Trophoblast cell (in vitro differentiated cells and primary cell): ENCODE results near the gene IQSEC1.

Experiments
- DNase-seq, 2 donors: peaks; one replicate each; pipeline ENCODE4 v3.0.0-alpha.2; 2016
- H2AFZ ChIP-seq: 2 replicates; pipeline ENCODE4 v1.6.1; 2013; ENCODE audit warnings: low read length, moderate library complexity, mild to moderate bottlenecking; ENCODE audit not compliant: insufficient read depth, poor library complexity
- H2AK5ac ChIP-seq: 2 replicates; pipeline ENCODE4 v1.6.1; 2013; ENCODE audit warnings: mild to moderate bottlenecking, low read length
- H2BK120ac ChIP-seq: 2 replicates; pipeline ENCODE4 v1.6.1; 2013; ENCODE audit warnings: low read length, mild to moderate bottlenecking, moderate library complexity; ENCODE audit not compliant: insufficient read depth, poor library complexity
- H2BK12ac ChIP-seq: 2 replicates; pipeline ENCODE4 v1.6.1; 2013; ENCODE audit warnings: mild to moderate bottlenecking, low read length, moderate library complexity
- H2BK5ac ChIP-seq: 2 replicates; pipeline ENCODE4 v1.6.1; 2013; ENCODE audit warnings: low read length, low read depth, moderate library complexity, mild to moderate bottlenecking; ENCODE audit not compliant: poor library complexity
- H3K14ac ChIP-seq: 2 replicates; pipeline ENCODE4 v1.6.1; 2013; ENCODE audit warnings: mild to moderate bottlenecking, low read length
- H3K18ac ChIP-seq: 2 replicates; pipeline ENCODE4 v1.6.1; 2013; ENCODE audit warnings: mild to moderate bottlenecking, low read length
- H3K23ac ChIP-seq: 2 replicates; pipeline ENCODE4 v1.6.1; 2013; ENCODE audit warnings: low read length
- H3K27ac ChIP-seq: 2 replicates; pipeline ENCODE4 v1.5.1; 2013; ENCODE audit warnings: low read depth, mild to moderate bottlenecking, inconsistent platforms, low read length, moderate library complexity
- H3K27me3 ChIP-seq: 2 replicates; pipeline ENCODE4 v1.6.1; 2013; ENCODE audit warnings: inconsistent platforms, mild to moderate bottlenecking, low read length, moderate library complexity; ENCODE audit not compliant: insufficient read depth
- H3K36me3 ChIP-seq, 2 experiments: 1 replicate in 1 of 2; 2 replicates in 1 of 2; pipeline ENCODE4 v1.6.1; 2013; ENCODE audit warnings: low read length in 2 of 2, mild to moderate bottlenecking in 2 of 2, moderate library complexity in 1 of 2; ENCODE audit not compliant: insufficient read depth in 2 of 2, control insufficient read depth in 1 of 2
- H3K4ac ChIP-seq: 2 replicates; pipeline ENCODE4 v1.6.1; 2013; ENCODE audit warnings: low read depth, mild to moderate bottlenecking, low read length, moderate library complexity
- H3K4me1 ChIP-seq, 2 experiments: 1 replicate in 1 of 2; 2 replicates in 1 of 2; pipeline ENCODE4 v1.6.1; 2013; ENCODE audit warnings: low read length in 2 of 2, mild to moderate bottlenecking in 2 of 2, moderate library complexity in 1 of 2; ENCODE audit not compliant: insufficient read depth in 2 of 2, control insufficient read depth in 1 of 2
- H3K4me2 ChIP-seq: 2 replicates; pipeline ENCODE4 v1.6.1; 2013; ENCODE audit warnings: inconsistent platforms, mild to moderate bottlenecking, low read length, moderate library complexity
- H3K4me3 ChIP-seq: 2 replicates; pipeline ENCODE4 v1.5.1; 2013; ENCODE audit warnings: mild to moderate bottlenecking, low read depth, low read length, inconsistent platforms
- H3K79me1 ChIP-seq: one replicate; pipeline ENCODE4 v1.6.1; 2013; ENCODE audit warnings: low read length
- H3K79me2 ChIP-seq: 2 replicates; pipeline ENCODE4 v1.6.1; 2013; ENCODE audit warnings: low read length, mild to moderate bottlenecking; ENCODE audit not compliant: control insufficient read depth, insufficient read depth, poor library complexity
- H3K9ac ChIP-seq: 2 replicates; pipeline ENCODE4 v1.6.1; 2013; ENCODE audit warnings: mild to moderate bottlenecking, low read length
- H3K9me3 ChIP-seq: 2 replicates; pipeline ENCODE4 v1.6.1; 2013; ENCODE audit warnings: low read depth, mild to moderate bottlenecking, control low read depth, inconsistent platforms, low read length; ENCODE audit not compliant: insufficient read depth
- H4K12ac ChIP-seq: 2 replicates; pipeline ENCODE4 v1.6.1; 2013; ENCODE audit warnings: low read depth, mild to moderate bottlenecking, low read length, moderate library complexity
- H4K8ac ChIP-seq: 2 replicates; pipeline ENCODE4 v1.6.1; 2013; ENCODE audit warnings: low read depth, mild to moderate bottlenecking, low read length, moderate library complexity
- H4K91ac ChIP-seq: one replicate; pipeline ENCODE4 v1.6.1; 2013; ENCODE audit warnings: low read depth, mild to moderate bottlenecking, low read length, moderate library complexity
- WGBS: extraction: QIAGEN DNeasy Blood & Tissue Kit; methylation state at CpG from one replicate; pipeline ENCODE4 v1.1.7; 2013; ENCODE audit warnings: missing lambda C conversion rate; ENCODE audit not compliant: insufficient read length, insufficient coverage; ENCODE audit errors: extremely low coverage; 5-methylcytosine and 5-hydroxymethylcytosine counted together

Gene IQSEC1

DNA sequence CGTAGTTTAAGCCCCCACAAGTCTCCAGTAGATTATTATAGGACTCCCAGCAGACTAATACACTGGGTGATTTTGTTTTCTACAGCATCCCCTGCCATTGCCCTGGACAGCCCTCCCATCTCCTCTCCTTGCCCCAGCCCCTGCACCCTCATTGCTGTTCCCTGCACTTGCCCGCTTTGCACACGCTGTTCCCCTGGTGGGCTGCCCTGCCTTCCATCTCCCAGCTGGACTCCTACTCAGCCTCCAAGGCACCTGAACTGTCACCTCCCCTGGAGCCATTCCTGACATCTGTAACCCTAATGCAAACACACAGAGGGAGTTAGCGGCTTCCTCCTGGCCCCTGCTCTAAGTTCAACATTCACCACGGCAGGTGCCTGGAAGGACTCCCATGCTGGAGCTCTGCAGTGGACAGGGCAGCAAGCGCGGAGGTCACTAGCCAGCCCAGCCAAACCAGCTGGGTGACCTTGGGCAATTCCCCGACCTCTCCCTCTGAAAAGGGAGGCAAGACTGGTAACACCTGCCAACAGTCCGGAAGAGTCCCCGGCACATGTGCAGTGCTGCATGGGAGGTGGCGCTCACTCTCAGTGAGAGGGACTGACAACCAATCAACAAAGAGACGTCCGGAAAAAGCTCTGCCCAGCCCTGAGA is 38.8 kb upstream of the IQSEC1 start:
- Histone ChIP-seq H3K4ac (no peak overlapping the region), H4K8ac (no peak overlapping the region), H3K18ac (no peak overlapping the region), H3K79me1 (no peaks in the 10 kb centered on the region), H2BK5ac (no peak overlapping the region), H3K79me2 (no peaks in the 10 kb centered on the region), H3K27me3 (no peaks in the 10 kb centered on the region), H2BK12ac (no peak overlapping the region), H3K4me2 (no peak overlapping the region), H2AK5ac (no peak overlapping the region), H3K4me1 (peaks cover 6 to 8% of the 10 kb centered on the region in 2 experiments), H3K9me3 (no peaks in the 10 kb centered on the region), H3K14ac (no peak overlapping the region), H4K91ac (no peak overlapping the region), H2BK120ac (no peak overlapping the region), H2AFZ (no peak overlapping the region), H3K36me3 (no peaks in the 10 kb centered on the region), H3K4me3 (no peak overlapping the region), H3K9ac (no peak overlapping the region), H4K12ac (no peak overlapping the region), H3K27ac (no peak overlapping the region), H3K23ac (no peak overlapping the region)
- WGBS, result no CpG with 5 or more reads among the region's 13 CpGs
- no peak for DNase-seq

DNA sequence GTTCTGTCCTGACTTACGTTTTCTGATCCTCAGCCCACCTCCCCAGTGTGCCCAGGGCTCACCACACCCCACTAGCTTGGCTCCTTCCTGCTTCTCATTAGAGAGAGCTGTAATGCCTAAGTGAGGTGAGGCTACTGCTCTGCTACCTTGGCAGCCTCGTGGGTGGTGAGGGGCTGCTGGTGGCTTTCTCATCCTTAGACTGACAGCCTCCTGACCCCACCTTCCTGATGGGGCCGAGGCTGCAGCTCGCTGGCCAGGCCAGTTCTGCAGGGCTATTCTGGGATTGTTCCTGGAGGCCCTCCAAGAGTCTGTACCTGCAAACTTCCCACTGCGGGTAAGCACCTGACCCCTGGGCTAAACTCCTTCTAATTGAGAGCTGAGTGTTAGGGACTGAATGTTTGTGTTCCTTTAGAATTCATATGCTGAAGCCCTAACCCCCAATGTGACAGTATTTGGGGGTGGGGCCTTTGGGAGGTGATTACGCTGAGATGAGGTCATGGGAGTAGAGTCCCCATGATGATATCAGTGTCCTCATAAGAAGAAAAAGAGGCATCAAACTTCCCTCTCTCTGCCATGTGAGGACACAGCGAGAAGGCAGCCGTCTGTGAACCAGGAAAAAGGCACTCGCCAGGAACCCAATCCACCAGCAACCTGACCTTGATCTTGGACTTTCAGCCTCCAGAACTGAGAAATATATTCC is 38.1 kb upstream of the IQSEC1 start:
- Histone ChIP-seq H3K79me2 (no peaks in the 10 kb centered on the region), H4K12ac (no peak overlapping the region)

DNA sequence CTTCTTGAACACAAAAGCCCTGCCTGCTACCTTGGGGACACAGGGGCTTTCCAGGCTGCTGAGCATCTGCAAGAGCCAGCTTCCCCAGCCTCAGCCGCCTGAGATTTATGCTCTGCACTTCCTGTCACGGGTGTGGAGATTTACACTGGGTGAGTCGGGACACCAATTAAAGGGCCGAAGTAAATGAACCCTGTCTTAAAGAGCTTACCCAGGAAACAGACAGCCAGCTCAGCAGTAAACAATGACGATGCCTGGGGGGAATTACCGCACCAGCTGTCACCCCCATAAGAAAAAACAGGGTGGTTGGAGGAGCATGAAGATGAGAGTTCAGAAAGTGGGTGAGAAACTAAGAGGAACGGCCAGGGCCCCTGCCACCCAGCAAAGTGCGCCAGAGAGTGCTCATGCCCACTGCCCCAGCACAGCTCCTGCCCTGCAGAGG is 37.5 kb upstream of the IQSEC1 start:
- Histone ChIP-seq H3K4me2 (peak overlapping the region; percentile 26), H3K36me3 (no peaks in the 10 kb centered on the region), H3K4me1 (peaks cover 6 to 8% of the 10 kb centered on the region in 2 experiments), H3K18ac (no peak overlapping the region), H3K4ac (no peak overlapping the region), H4K8ac (no peak overlapping the region), H4K12ac (no peak overlapping the region), H2AFZ (no peak overlapping the region), H2BK12ac (no peak overlapping the region), H3K4me3 (no peak overlapping the region), H3K79me2 (no peaks in the 10 kb centered on the region), H2BK120ac (no peak overlapping the region), H3K23ac (no peak overlapping the region), H3K9ac (no peak overlapping the region), H4K91ac (no peak overlapping the region), H2AK5ac (no peak overlapping the region), H3K27me3 (no peaks in the 10 kb centered on the region), H3K9me3 (no peaks in the 10 kb centered on the region), H3K14ac (no peak overlapping the region), H3K27ac (no peak overlapping the region), H3K79me1 (no peaks in the 10 kb centered on the region), H2BK5ac (no peak overlapping the region)
- no CpG with 5 or more reads among the region's 8 CpGs for WGBS
- DNase-seq, result peak; percentile 4 to 10

More for the DNA sequence above, 38.1 kb upstream of the IQSEC1 start:
- Histone ChIP-seq H3K23ac (no peak overlapping the region), H2BK5ac (no peak overlapping the region), H3K9me3 (no peaks in the 10 kb centered on the region), H3K18ac (no peak overlapping the region), H4K8ac (no peak overlapping the region), H2AFZ (no peak overlapping the region), H2BK12ac (no peak overlapping the region), H2BK120ac (no peak overlapping the region), H3K27ac (no peak overlapping the region), H4K91ac (no peak overlapping the region), H3K4me2 (peak overlapping the region; percentile 26), H3K4ac (no peak overlapping the region), H3K27me3 (no peaks in the 10 kb centered on the region), H3K79me1 (no peaks in the 10 kb centered on the region), H3K14ac (no peak overlapping the region), H3K9ac (no peak overlapping the region), H3K36me3 (no peaks in the 10 kb centered on the region), H3K4me1 (peaks cover 6 to 8% of the 10 kb centered on the region in 2 experiments), H3K4me3 (no peak overlapping the region), H2AK5ac (no peak overlapping the region)
- WGBS, result no CpG with 5 or more reads among the region's 9 CpGs
- DNase-seq, result no peak

DNA sequence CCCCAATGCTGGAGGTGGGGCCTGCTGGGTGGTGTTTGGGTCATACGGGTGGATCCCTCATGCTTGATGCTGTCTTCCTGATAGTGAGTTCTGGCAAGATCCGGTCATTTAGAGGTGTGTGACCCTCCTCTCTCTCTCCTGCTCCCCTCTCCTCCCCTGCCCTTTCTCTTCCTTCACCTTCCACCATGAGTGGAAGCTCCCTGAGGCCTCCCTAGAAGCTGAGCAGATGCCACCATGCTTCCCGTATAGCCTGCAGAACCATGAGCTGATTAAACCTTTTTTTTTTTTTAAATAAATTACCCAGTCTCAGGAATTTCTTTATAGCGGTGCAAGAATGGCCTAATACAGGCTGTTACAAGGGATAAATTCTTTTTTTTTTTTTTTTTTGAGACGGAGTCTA is 36.3 kb upstream of the IQSEC1 start:
- H2BK5ac ChIP-seq, result no peak overlapping the region
- no peak overlapping the region for H2BK120ac ChIP-seq
- no peaks in the 10 kb centered on the region for H3K79me2 ChIP-seq
- no peak overlapping the region for H3K4me3 ChIP-seq
- H3K23ac ChIP-seq, result no peak overlapping the region
- peaks cover 6 to 8% of the 10 kb centered on the region in 2 experiments for H3K4me1 ChIP-seq
- no peak overlapping the region for H4K91ac ChIP-seq
- H3K4me2 ChIP-seq, result no peak overlapping the region
- no peak overlapping the region for H2AK5ac ChIP-seq
- H4K12ac ChIP-seq, result no peak overlapping the region
- no peaks in the 10 kb centered on the region for H3K36me3 ChIP-seq
- H3K4ac ChIP-seq, result no peak overlapping the region
- H3K79me1 ChIP-seq, result no peaks in the 10 kb centered on the region
- DNase-seq, result no peak
- no peak overlapping the region for H3K18ac ChIP-seq
- no peak overlapping the region for H3K27ac ChIP-seq
- no peak overlapping the region for H2BK12ac ChIP-seq
- no peaks in the 10 kb centered on the region for H3K27me3 ChIP-seq
- no peaks in the 10 kb centered on the region for H3K9me3 ChIP-seq
- H3K14ac ChIP-seq, result no peak overlapping the region
- no peak overlapping the region for H4K8ac ChIP-seq
- no peak overlapping the region for H3K9ac ChIP-seq
- H2AFZ ChIP-seq, result no peak overlapping the region
- WGBS, result no CpG with 5 or more reads among the region's 5 CpGs
